Calu3 (cell line): Measurements from ENCODE around the gene SLF2. TPM values are rescaled to one million over a fixed set of nuclear protein-coding genes. Genes with fewer than 3 reads are reported as not detected.
A peak's percentile ranks its signal among the peaks of the same experiment; 100 is the strongest.

Experiments
- Bru-seq: library from RNA; stranded (reverse); fragments of 400-500 nt; gene quantifications from one replicate; lab custom pipeline; 2021; lab: Mats Ljungman, UMichigan
- BruChase-seq, 2 experiments: library from RNA; stranded (reverse); fragments of 400-500 nt; gene quantifications; one replicate each; lab custom pipeline; 2021; lab: Mats Ljungman, UMichigan
- BruUV-seq: library from RNA; stranded (reverse); fragments of 400-500 nt; replicated peaks from 2 replicates; lab custom pipeline; 2021; lab: Mats Ljungman, UMichigan
- CTCF ChIA-PET: fragments of 300-600 bp; sonication (Branson Sonifier 250); formaldehyde crosslinking; loops from one replicate; lab custom pipeline; 2022; ENCODE audit warnings: antibody characterized with exemption; lab: Charles Lee
- DNase-seq: peaks from one replicate; pipeline ENCODE4 v3.0.0; 2022
- H3K27ac Mint-ChIP-seq: one replicate; pipeline ENCODE4 v1.8.0; 2022; ENCODE audit warnings: mixed read lengths; ENCODE audit not compliant: unreplicated experiment
- H3K27me3 Mint-ChIP-seq: one replicate; pipeline ENCODE4 v1.8.0; 2022; ENCODE audit warnings: mixed read lengths; ENCODE audit not compliant: unreplicated experiment
- H3K36me3 Mint-ChIP-seq: one replicate; pipeline ENCODE4 v1.8.0; 2022; ENCODE audit warnings: mild to moderate bottlenecking, moderate library complexity, mixed read lengths; ENCODE audit not compliant: insufficient read depth, unreplicated experiment
- H3K4me1 Mint-ChIP-seq: one replicate; pipeline ENCODE4 v1.8.0; 2022; ENCODE audit warnings: mild to moderate bottlenecking, low read depth, mixed read lengths; ENCODE audit not compliant: unreplicated experiment
- H3K4me3 Mint-ChIP-seq: one replicate; pipeline ENCODE4 v1.8.0; 2022; ENCODE audit warnings: mild to moderate bottlenecking, low read depth, moderate library complexity, mixed read lengths; ENCODE audit not compliant: unreplicated experiment
- H3K9me3 Mint-ChIP-seq: one replicate; pipeline ENCODE4 v1.8.0; 2022; ENCODE audit warnings: low read depth, mixed read lengths; ENCODE audit not compliant: unreplicated experiment
- intact Hi-C: fragments of 100-400 bp; cut with micrococcal nuclease; formaldehyde crosslinking; loops from one replicate; pipeline ENCODE4 v1.10.0; 2022; ENCODE audit not compliant: unreplicated experiment
- long read RNA-seq: library from polyadenylated mRNA; stranded (forward); transcript quantifications from one replicate; pipeline ENCODE4 v2.0.0, GENCODE V29; 2022
- total RNA-seq: library from RNA; stranded (reverse); gene quantifications from 2 replicates; pipeline ENCODE4 v1.2.3, GENCODE V29; 2022
- TF ChIP-seq, protein P1 (sequence below): fragments of 200-600 bp; IDR thresholded peaks from one replicate; pipeline ENCODE4 v1.8.0; 2022; ENCODE audit warnings: antibody characterized with exemption; ENCODE audit not compliant: unreplicated experiment

The SLF2 gene, protein sequence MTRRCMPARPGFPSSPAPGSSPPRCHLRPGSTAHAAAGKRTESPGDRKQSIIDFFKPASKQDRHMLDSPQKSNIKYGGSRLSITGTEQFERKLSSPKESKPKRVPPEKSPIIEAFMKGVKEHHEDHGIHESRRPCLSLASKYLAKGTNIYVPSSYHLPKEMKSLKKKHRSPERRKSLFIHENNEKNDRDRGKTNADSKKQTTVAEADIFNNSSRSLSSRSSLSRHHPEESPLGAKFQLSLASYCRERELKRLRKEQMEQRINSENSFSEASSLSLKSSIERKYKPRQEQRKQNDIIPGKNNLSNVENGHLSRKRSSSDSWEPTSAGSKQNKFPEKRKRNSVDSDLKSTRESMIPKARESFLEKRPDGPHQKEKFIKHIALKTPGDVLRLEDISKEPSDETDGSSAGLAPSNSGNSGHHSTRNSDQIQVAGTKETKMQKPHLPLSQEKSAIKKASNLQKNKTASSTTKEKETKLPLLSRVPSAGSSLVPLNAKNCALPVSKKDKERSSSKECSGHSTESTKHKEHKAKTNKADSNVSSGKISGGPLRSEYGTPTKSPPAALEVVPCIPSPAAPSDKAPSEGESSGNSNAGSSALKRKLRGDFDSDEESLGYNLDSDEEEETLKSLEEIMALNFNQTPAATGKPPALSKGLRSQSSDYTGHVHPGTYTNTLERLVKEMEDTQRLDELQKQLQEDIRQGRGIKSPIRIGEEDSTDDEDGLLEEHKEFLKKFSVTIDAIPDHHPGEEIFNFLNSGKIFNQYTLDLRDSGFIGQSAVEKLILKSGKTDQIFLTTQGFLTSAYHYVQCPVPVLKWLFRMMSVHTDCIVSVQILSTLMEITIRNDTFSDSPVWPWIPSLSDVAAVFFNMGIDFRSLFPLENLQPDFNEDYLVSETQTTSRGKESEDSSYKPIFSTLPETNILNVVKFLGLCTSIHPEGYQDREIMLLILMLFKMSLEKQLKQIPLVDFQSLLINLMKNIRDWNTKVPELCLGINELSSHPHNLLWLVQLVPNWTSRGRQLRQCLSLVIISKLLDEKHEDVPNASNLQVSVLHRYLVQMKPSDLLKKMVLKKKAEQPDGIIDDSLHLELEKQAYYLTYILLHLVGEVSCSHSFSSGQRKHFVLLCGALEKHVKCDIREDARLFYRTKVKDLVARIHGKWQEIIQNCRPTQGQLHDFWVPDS
- total RNA-seq (17.6 and 18.3 TPM in 2 replicates), Bru-seq, nascent RNA (percentile 77 among the genes with signal in this experiment), BruChase-seq, experiment 1, labeled RNA remaining after a 6-hour chase (percentile 76 among the genes with signal in this experiment), BruChase-seq, experiment 2, labeled RNA remaining after a 2-hour chase (percentile 80 among the genes with signal in this experiment)
- long read RNA-seq, full-length matches to known transcripts = 4 of 9 reads
- long read RNA-seq, partial matches to known transcripts = 3 of 9 reads
- long read RNA-seq, other reads (novel, unspliced or antisense) = 2 of 9 reads

DNA sequence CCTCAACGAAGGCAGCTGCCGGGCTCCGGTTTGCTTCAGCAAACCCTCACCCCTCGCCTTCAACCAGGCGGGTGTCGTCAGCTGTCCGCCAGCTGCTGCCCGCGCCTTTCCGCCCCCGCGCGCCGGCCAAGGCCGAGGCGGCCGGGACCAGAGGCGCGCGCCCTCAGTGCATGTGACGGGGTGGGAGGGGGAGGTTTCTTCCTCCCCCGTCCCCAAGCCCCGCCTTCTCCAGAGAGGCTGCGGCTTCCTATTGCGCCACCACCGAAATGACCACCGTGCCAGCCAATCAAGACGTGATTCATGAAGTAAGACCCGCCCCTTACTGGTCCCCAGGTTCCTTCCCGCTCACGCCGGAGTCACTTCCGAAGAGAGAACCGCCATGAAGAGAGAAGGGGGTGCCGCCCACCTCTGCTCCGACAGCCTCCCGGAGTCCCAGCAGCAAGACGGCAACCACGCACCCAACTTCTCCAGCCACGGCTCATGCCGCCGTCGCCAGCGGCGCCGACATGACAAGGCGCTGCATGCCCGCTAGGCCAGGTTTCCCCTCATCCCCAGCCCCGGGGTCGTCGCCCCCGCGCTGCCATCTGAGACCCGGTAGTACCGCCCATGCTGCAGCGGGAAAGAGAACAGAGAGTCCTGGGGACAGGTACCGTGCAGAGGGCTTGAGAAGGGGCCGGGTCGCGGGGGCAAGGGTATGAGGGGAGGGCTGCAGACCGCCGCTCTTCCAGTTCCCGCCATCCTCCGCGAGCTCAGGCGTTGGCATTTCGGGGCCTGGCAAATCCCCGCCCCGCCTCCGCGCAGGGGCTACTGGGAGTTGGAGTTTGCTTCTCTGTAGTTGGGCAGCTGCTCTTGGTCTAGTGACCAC is at the start of gene SLF2:
SLF2 (plus strand) TSS at position 359 of the 865 bp plus-strand sequence; CDS start at position 507, 148 bp downstream.
- peak within 1 kb of the TSS; percentile 47 for H3K27ac Mint-ChIP-seq
- TF ChIP-seq, protein P1, sequence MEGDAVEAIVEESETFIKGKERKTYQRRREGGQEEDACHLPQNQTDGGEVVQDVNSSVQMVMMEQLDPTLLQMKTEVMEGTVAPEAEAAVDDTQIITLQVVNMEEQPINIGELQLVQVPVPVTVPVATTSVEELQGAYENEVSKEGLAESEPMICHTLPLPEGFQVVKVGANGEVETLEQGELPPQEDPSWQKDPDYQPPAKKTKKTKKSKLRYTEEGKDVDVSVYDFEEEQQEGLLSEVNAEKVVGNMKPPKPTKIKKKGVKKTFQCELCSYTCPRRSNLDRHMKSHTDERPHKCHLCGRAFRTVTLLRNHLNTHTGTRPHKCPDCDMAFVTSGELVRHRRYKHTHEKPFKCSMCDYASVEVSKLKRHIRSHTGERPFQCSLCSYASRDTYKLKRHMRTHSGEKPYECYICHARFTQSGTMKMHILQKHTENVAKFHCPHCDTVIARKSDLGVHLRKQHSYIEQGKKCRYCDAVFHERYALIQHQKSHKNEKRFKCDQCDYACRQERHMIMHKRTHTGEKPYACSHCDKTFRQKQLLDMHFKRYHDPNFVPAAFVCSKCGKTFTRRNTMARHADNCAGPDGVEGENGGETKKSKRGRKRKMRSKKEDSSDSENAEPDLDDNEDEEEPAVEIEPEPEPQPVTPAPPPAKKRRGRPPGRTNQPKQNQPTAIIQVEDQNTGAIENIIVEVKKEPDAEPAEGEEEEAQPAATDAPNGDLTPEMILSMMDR = no peak
- CTCF ChIA-PET = interaction anchor here (0.6 to 1.3 kb wide), 2 partner anchors 101 to 487 kb away, joined by 3 read pairs; no protein-coding TSS in a partner anchor
- peaks cover 12% of the 10 kb centered on the region for H3K27me3 Mint-ChIP-seq
- intact Hi-C loops = no loop called here
- H3K4me1 Mint-ChIP-seq = peaks cover 22% of the 10 kb centered on the region
- peak within 1 kb of the TSS; percentile 94 for H3K4me3 Mint-ChIP-seq
- DNase-seq = peak; percentile 92
- no TSS peak for BruUV-seq
- H3K9me3 Mint-ChIP-seq = no peaks in the 10 kb centered on the region
- peaks cover 22% of the 10 kb centered on the region for H3K36me3 Mint-ChIP-seq

DNA sequence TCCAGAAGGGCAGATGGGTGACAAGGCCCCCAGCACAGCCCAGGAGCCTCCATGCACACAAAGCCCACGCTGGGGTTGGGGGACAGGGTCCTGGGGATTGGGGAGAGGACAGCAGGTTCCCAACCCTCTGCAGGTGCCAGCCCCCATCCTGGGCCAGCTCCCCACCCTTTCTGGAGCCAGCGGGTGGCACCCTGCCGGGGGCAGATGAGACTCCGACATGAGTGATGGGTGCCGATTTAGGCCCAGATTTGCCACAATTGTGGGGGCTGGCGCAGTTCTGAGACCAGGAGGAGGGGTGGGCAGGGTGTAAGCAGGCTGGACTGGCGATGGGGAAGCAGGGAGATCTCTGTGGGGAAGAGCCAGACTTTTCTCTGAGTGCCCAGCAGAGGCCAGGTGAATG is 49.3 kb upstream of the SLF2 start:
- no TSS peak for BruUV-seq
- CTCF ChIA-PET = no interaction called here
- no peak for DNase-seq
- Mint-ChIP-seq H3K9me3 (no peaks in the 10 kb centered on the region), H3K27ac (no peak overlapping the region), H3K27me3 (peaks cover 91% of the 10 kb centered on the region), H3K4me3 (no peak overlapping the region), H3K36me3 (no peaks in the 10 kb centered on the region), H3K4me1 (no peaks in the 10 kb centered on the region)
- TF ChIP-seq, protein P1 = no peak
- intact Hi-C loops = no loop called here

DNA sequence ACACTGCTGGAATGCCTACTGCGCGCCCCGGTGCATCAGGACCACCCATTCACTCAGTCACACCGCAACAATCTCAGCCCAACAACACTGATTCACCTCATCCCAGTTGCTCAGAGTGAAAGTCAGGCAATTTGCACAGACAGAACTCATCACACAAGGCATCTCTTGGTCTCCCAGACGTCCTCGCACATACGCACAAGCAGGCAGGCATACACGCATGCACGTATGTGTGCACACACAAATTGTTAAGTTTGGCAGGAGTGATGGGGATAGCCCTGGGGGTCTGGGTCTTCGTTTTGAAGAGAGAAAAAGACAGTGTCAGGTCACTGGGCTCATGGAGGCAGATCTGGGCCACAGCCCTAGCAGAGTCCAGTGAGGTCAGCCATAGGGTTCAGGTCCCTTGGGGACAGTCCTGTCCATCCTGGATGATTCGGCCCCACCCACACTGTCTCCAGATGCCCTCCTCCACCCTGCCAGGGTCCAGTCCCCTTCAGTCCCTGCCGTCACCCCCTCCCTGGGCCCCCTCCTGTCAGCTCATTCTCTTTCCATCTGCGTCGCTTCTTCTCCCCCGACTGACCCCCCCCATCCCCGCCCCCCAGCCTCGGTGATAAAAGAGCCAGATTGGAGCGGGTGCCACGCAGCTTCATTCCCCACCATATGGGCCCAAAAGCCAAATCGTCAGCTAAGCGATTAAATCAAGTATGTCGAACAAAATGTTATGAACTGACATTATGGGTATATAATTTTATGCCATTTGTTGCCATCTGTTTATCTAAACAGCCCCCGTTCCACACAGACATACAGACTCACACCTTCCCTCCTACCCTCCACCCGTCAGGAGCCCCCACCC is 48.5 kb upstream of the SLF2 start:
- intact Hi-C loops = no loop called here
- Mint-ChIP-seq H3K4me3 (no peak overlapping the region), H3K9me3 (no peaks in the 10 kb centered on the region), H3K27me3 (peaks cover 87% of the 10 kb centered on the region), H3K27ac (no peak overlapping the region), H3K36me3 (no peaks in the 10 kb centered on the region), H3K4me1 (no peaks in the 10 kb centered on the region)
- BruUV-seq = no TSS peak
- CTCF ChIA-PET = interaction anchor here (0.5 kb wide), 1 partner anchor 12 kb away, joined by 4 read pairs; no protein-coding TSS in a partner anchor
- TF ChIP-seq, protein P1 = no peak
- DNase-seq = no peak
